Prostate gland (tissue), 2 donors: ENCODE data around the gene NMRK2. TPM values are rescaled to one million over a fixed set of nuclear protein-coding genes. Genes with fewer than 3 reads are reported as not detected.
"Not testable (repeated sequence)": the region's sequence is repeated elsewhere in the genome, so short reads cannot be mapped to it uniquely, and the experiment has no call there.

Experiments
- DNase-seq: peaks from one replicate; pipeline ENCODE4 v3.0.0-alpha.2; 2019; ENCODE audit warnings: low spot score
- H3K27ac ChIP-seq, 2 donors: fragments of 200-600 bp; sonication (generic); 2 replicates each; pipeline ENCODE4 v1.5.1; 2017 to 2019
- H3K27me3 ChIP-seq: fragments of 200-600 bp; sonication (generic); replicated peaks from 2 replicates; pipeline ENCODE4 v1.5.1; 2019; ENCODE audit not compliant: insufficient read depth
- H3K36me3 ChIP-seq, 2 donors: fragments of 200-600 bp; sonication (generic); 1 replicate in 1 of 2; 2 replicates in 1 of 2; pipeline versions ENCODE4 v1.5.1 to v1.8.1; 2017 to 2019
- H3K4me1 ChIP-seq: fragments of 200-600 bp; sonication (generic); replicated peaks from 2 replicates; pipeline ENCODE4 v1.5.1; 2019
- H3K4me3 ChIP-seq, 2 donors: fragments of 200-600 bp; sonication (generic); 2 replicates each; pipeline ENCODE4 v1.5.1; 2017 to 2019
- H3K9me3 ChIP-seq: fragments of 200-600 bp; sonication (generic); 2 replicates; pipeline ENCODE4 v1.5.1; 2017
- CTCF ChIP-seq, 4 experiments: fragments of 200-600 bp in 2 of 4; fragments of 450-650 bp in 2 of 4; sonication (generic) in 2 of 4; IDR thresholded peaks; 1 replicate in 3 of 4; 2 replicates in 1 of 4; pipeline ENCODE4 v1.5.1; 2016 to 2019; ENCODE audit warnings: antibody characterized with exemption in 4 of 4, mild to moderate bottlenecking in 2 of 4, moderate library complexity in 2 of 4
- POLR2A ChIP-seq: fragments of 450-650 bp; IDR thresholded peaks from one replicate; pipeline ENCODE4 v1.6.1; 2016; ENCODE audit warnings: antibody characterized with exemption, mild to moderate bottlenecking
- POLR2AphosphoS5 ChIP-seq: sonication (generic); formaldehyde crosslinking; IDR thresholded peaks from one replicate; pipeline ENCODE4 v1.6.1; 2017; ENCODE audit warnings: antibody characterized with exemption
- WGBS: methylation state at CpG from one replicate; pipeline ENCODE4 v1.1.5; 2018; 5-methylcytosine and 5-hydroxymethylcytosine counted together
- intact Hi-C: fragments of 100-400 bp; cut with DNase I; formaldehyde crosslinking; loops from one replicate; pipeline ENCODE4 v1.14.2; 2022
- total RNA-seq, 2 donors: library from RNA; depleted of rRNA; stranded (reverse); fragments of >200 nt; gene quantifications; one replicate each; pipeline ENCODE4 v1.1.0, GENCODE V29; 2016

The NMRK2 gene
- total RNA-seq, 2 donors from 2014 or later, result 0.64 to 1.8 TPM

GRCh38 chr19:3963458-3964255 lies 30.8 kb downstream of the NMRK2 start:
- H3K27ac ChIP-seq, result no peak overlapping the region
- DNase-seq, result no peak
- no peak overlapping the region for H3K4me3 ChIP-seq
- intact Hi-C loops, result no loop called here
- TF ChIP-seq POLR2AphosphoS5 (no peak), CTCF (IDR thresholded peaks at IDR 0.05) (no peak), POLR2A (no peak)
- peaks cover 24 to 49% of the 10 kb centered on the region in 2 donors for H3K36me3 ChIP-seq
- H3K27me3 ChIP-seq, result no peaks in the 10 kb centered on the region
- H3K4me1 ChIP-seq, result no peaks in the 10 kb centered on the region
- H3K9me3 ChIP-seq, result no peaks in the 10 kb centered on the region
- 93% methylated on average over 35 of the region's 35 CpGs for WGBS

GRCh38 chr19:3964256-3965194 lies 31.7 kb downstream of the NMRK2 start:
- Histone ChIP-seq H3K4me1 (peaks cover 7% of the 10 kb centered on the region), H3K27me3 (no peaks in the 10 kb centered on the region), H3K4me3 (no peak overlapping the region), H3K36me3 (peaks cover 16 to 40% of the 10 kb centered on the region in 2 donors), H3K9me3 (no peaks in the 10 kb centered on the region), H3K27ac (no peak overlapping the region)
- intact Hi-C loops, result no loop called here
- no peak for DNase-seq
- 85% methylated on average over 59 of the region's 60 CpGs for WGBS
- TF ChIP-seq CTCF (IDR thresholded peaks at IDR 0.05) (no peak), POLR2A (no peak), POLR2AphosphoS5 (no peak)

GRCh38 chr19:3966051-3967017 lies 33.5 kb downstream of the NMRK2 start:
- no peak for DNase-seq
- no peak overlapping the region for H3K4me3 ChIP-seq
- intact Hi-C loops, result no loop called here
- TF ChIP-seq CTCF (IDR thresholded peaks at IDR 0.05) (no peak), POLR2AphosphoS5 (no peak), POLR2A (no peak)
- 72% methylated on average over 30 of the region's 30 CpGs for WGBS
- no peaks in the 10 kb centered on the region for H3K27me3 ChIP-seq
- peaks cover 10 to 27% of the 10 kb centered on the region in 2 donors for H3K36me3 ChIP-seq
- peaks cover 7% of the 10 kb centered on the region for H3K4me1 ChIP-seq
- peak overlapping the region; percentile 94 to 97 for H3K27ac ChIP-seq
- H3K9me3 ChIP-seq, result no peaks in the 10 kb centered on the region

DNA sequence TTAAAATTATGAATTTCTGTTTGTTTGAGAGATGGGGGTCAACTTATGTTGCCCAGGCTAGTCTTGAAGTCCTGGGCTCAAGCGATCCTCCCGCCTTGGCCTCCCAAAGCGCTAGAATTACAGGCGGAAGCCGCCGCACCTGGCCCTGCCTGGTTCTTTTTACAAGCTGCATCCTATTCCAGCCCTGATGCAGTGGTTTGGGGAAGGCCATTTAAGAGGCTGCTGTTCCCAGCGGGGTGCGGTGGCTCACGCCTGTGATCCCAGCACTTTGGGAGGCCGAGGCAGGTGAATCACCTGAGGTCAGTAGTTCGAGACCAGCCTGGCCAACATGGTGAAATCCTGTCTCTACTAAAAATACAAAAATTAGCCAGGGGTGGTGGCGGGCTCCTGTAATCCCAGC lies 35.1 kb downstream of the NMRK2 start:
- 75% methylated on average over 12 of the region's 12 CpGs for WGBS
- H3K9me3 ChIP-seq, H3K4me3 ChIP-seq, H3K27me3 ChIP-seq, H3K4me1 ChIP-seq, intact Hi-C loops, DNase-seq: not testable (repeated sequence)
- Histone ChIP-seq H3K27ac (peak overlapping the region; percentile 94 to 97), H3K36me3 (peaks cover 10 to 17% of the 10 kb centered on the region in 2 donors)
